ENCODE results near the gene LRRC4C.
"Not testable (repeated sequence)": the region's sequence is repeated elsewhere in the genome, so short reads cannot be mapped to it uniquely, and the experiment has no call there.

The LRRC4C gene

DNA sequence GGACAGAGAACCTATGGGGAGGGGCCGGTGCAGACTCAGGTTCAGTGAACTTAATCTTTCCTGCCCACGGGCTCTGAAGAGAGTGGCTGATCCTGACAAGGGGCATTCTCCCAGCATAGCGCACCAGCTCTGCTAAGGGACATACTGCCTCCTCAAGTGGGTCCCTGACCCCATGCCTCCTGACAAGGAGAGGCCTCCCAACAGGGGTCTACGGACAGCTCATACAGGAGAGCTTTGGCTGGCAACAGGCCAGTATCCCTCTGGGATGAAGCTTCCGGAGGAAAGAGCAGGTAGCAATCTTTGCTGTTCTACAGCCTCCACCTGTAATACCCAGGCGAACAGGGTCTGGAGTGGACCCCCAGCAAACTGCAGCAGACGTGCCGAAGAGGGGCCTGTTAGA lies 394.0 kb downstream of the LRRC4C start:
- no peak overlapping the region for H3K4me3 ChIP-seq (ENCODE audit: low read length)
- no peak for DNase-seq (ENCODE audit: low read depth, low spot score)

DNA sequence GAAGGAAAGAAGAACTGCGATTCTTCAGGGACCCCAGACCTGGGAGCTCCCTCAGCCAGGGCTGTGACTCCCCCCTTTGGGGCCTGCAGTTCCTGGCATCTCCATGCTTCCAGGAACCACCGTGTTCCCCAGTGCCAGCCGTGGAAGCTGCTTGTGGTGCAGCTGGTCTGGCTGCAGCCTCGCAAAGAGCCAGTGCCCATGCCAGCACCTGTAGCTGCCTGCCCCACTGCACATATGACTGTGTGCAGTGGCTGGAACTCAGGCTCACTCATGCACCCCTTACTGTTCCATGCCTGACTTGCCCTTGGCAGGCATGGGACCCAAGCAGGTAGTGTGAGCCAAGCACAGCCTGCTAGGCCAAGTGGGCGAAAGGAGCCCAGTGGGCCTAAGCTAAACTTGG lies 401.3 kb downstream of the LRRC4C start:
- no peak for DNase-seq (ENCODE audit: low read depth, low spot score)
- H3K4me3 ChIP-seq (ENCODE audit: low read length): no peak overlapping the region

DNA sequence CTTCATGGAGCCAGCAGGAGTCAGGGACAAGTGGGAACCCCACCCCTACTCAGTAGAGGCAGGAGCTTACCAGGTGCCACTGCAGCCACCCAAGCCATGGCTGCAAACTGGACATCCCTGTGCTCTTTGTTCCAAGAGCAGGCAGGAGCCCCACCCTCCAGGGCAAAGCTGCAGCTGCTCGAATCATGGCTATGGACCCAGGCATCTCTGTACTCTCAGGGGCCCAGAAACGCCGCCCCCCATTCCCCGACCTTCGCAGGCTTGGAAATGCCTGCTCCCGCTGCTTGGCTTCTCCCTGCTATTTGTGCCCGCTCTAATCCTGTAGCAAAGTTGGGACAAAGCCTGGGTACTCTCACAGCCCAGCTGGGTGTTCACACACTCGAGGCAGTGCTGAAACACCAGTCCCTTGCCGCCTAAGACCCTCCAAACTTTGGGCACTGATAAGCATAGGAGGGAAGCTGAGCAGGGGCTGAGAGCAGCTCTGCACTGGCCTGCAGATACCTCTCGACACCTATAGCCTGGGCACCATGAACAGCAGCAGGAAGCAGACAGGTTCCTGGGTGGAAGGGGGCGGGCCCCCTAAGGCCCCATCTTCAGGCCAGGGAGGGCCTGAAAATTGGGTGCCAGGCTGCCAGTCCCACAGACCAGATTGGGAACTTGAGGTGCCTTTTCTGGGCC lies 402.4 kb downstream of the LRRC4C start:
- H3K4me3 ChIP-seq (ENCODE audit: low read length): no peak overlapping the region
- DNase-seq (ENCODE audit: low read depth, low spot score): no peak

DNA sequence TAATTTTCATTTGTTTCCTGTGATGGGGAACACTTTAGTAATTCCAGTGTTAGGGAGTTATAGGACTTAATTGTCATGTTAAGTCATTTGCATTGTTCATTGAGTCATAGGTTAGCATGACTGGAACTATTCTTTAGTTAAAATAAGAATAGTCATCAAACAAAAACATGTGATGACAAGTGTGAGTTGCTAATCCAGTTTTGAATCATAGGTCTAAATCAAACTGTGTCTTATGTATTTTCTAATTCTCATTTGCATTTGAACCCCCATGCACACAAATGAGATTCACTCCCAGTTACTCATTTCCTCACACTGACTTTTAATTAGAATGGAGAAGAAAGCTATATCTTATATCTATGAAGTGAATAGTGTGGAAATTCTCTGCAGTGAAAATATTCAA lies 405.6 kb downstream of the LRRC4C start:
- no peak for DNase-seq (ENCODE audit: low read depth, low spot score)
- H3K4me3 ChIP-seq (ENCODE audit: low read length): no peak overlapping the region

DNA sequence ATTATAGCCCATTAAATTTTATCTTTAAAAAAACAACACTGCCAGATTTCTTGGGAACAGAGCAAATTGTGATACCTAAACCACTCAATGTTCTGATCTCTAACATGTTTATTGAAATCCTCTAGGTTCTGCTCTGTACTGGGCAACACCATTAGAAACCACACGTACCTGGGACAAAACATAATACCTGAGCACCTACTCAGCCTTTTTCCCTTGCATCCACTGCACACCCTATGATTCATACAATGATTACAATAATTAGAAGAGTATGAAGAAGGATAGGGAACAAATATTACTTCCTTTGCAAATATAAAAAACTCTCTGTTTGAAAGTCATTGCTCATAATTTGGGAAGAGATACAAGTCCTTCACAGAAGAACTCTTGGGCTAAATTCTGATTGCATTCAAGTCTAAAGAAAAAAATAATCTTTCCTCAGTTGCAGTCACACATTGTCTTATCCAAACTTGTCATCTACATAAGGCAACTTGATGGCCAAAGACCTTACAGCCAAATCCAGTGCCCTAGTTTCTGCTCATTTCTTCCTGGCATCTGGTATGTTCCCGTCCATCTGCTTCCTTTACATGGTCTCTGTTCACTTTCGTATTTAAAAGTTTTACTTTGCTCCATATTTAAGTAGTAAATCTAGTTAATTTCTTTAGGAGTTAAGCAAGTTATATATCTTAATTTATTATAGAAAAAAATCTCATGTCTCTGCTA lies 407.4 kb downstream of the LRRC4C start:
- no peak overlapping the region for H3K4me3 ChIP-seq (ENCODE audit: low read length)
- no peak for DNase-seq (ENCODE audit: low read depth, low spot score)

DNA sequence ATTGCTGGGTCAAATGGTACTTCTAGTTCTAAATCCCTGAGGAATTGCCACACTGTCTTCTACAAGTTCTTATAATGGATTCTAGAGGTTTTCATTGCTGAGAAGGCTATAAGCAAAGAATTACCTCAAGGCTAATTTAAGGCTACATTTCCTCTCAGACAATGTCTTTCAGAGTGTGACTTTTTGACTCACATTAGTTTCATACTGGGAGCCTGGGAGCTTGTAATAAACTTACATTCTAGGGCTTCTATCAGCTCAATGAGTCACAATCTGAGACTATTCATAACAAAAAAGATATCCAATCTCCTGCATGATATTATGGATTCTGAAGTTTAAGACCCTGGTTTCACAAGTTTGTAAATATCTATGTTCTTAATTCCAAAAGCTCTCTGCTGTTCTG lies 408.7 kb downstream of the LRRC4C start:
- H3K4me3 ChIP-seq (ENCODE audit: low read length): no peak overlapping the region
- no peak for DNase-seq (ENCODE audit: low read depth, low spot score)

DNA sequence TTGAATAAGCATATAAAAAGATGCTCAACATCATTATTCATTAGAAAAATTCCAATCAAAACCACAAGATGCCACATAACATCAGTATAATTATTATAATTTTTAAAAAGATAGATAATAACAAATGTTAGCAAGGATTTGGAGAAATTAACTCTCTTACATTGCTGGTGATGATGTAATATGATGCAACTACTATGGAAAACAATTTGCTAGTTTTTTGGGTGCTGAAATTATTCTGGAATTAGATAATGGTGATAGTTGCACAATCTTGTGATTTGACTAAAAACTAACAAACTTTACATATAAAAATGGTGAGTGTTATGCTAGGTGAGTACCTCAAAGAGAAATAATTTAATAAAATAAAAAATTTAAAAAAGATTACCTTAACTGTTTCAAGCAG lies 412.2 kb downstream of the LRRC4C start:
- DNase-seq (ENCODE audit: low read depth, low spot score): no peak
- no peak overlapping the region for H3K4me3 ChIP-seq (ENCODE audit: low read length)

DNA sequence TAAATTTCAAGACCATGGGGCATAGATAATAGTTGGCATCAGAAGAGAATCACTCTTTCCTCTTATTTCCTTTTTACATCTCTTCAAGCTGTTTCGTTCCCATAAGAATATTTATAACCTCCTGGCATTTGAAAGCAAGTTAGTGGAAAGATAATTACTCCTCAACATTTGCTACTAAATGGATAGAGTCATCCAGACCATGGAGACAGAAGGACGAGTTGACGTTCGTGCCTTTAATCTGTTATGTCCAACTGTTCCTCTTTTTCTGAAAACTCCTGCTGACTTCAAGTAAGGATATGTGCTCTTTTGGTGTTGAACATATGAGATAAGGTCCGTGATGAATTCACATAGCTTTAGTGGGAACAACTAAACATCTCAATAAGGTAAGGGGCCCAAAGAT lies 414.2 kb downstream of the LRRC4C start:
- no peak overlapping the region for H3K4me3 ChIP-seq (ENCODE audit: low read length)
- DNase-seq (ENCODE audit: low read depth, low spot score): no peak

DNA sequence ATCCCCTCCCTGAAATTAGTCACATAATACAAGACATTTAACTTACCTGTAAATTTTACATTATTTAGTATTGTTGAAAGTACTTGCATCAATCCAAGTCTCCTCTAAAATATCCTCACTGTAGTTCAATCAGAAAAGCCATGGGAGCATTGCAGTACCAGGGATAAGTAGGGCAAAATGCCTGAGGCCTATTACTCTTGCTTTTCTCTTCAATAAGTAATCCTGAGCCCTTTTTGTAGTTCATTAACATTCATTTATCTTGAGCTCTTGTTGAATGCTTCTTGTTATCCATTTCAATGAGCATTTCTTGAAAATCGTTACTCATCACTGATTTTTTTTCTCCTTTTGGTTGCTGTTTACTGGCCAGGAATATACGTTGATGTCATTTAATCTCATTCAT lies 414.7 kb downstream of the LRRC4C start:
- H3K4me3 ChIP-seq (ENCODE audit: low read length): no peak overlapping the region
- DNase-seq (ENCODE audit: low read depth, low spot score): no peak

DNA sequence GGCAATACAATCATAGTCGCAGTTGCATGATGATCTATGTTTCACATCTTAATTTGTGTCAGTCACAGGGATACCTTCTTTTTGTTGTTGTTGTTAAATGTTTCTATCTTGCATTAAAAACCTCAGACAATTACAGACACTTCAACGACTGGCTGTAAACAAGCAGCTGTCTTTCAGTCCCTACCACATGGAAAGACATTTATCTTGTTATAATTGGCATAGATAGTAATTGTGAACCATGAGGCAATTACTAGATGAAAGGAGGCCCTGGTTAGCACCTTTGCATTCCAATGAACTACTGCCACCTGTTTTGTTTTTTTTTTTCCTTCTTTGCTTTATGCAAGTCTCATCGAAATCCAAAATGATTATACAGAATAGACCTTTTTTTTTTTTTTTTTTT lies 416.8 kb downstream of the LRRC4C start:
- no peak for DNase-seq (ENCODE audit: low read depth, low spot score)
- H3K4me3 ChIP-seq (ENCODE audit: low read length): no peak overlapping the region

DNA sequence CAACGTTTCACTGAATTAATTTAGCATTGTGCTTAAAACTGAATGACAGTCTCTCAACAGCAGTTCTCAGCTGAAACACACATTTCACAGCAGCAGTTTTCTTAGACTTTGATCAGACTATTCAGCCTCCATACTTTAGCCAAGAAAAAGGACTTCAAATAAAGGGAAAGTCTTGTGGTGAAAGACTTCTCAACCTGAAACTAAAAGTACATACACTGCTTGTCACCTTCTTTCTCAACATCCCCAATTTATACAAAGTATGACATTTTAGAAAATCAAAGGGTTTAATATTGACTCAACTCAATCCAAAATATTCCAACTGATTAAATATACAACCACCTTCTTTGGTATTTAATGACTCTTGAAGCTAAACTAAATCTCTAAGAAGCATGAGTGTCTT lies 419.0 kb downstream of the LRRC4C start:
- no peak overlapping the region for H3K4me3 ChIP-seq (ENCODE audit: low read length)
- no peak for DNase-seq (ENCODE audit: low read depth, low spot score)

DNA sequence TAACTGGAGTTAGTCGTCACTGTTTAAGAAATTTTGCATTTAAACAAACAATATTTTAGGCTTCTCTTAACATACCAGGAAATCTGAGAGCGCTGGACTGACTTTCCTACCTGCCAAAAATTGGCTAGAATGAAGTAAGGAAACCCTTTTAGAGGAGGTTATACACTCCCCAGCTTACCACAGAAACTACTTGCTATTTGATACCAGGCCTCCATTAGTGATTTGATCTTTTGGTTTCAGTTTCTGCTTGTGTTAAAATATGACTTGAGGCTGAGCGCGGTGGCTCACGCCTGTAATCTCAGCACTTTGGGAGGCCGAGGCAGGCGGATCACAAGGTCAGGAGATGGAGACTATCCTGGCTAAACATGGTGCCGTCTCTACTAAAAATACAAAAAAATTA lies 419.9 kb downstream of the LRRC4C start:
- no peak for DNase-seq (ENCODE audit: low read depth, low spot score)
- H3K4me3 ChIP-seq (ENCODE audit: low read length): no peak overlapping the region

DNA sequence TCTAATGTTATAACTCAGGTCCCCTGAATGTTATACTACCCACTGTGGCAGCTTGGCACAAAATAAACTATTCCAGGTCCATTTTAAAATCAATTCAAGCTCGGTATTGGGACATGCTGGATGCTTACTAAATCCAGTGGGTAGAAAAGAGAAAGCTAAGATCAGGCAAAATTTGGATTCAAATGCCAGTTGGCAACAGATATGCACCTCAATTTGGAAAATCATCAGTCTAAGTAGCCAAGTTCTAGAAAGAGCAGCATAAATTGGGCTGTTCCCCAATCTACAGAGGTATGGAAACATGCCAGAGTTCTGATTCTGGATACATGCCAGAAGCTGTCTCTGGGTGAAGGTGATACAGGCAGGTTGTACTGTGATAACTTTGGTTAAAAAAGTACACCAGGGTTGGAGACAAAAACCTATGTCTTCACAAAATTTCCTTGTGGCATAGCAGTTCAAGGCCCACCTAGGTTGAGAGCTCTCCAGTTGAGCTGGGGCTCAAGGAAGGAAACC lies 427.8 kb downstream of the LRRC4C start:
- no peak overlapping the region for H3K4me3 ChIP-seq (ENCODE audit: low read length)
- no peak for DNase-seq (ENCODE audit: low read depth, low spot score)

DNA sequence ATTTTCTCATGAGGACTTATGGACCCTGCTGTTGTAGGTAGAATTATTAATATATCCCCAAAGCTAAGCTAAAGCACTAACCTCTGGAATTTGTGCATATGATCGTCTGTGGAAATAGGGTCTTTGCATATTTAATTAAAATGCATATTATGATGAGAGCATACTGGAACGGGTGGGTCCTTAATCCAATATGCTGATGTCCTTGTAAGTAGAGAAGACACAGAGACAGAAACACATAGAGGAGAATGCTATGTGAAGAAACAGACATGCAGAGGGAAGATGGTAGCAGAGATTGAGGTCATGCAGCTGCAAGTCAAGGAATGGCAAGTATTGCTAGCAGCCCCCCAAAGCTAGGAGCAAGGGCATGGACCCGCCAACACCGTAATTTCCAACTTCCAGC lies 439.2 kb downstream of the LRRC4C start:
- no peak overlapping the region for H3K4me3 ChIP-seq (ENCODE audit: low read length)
- no peak for DNase-seq (ENCODE audit: low read depth, low spot score)

DNA sequence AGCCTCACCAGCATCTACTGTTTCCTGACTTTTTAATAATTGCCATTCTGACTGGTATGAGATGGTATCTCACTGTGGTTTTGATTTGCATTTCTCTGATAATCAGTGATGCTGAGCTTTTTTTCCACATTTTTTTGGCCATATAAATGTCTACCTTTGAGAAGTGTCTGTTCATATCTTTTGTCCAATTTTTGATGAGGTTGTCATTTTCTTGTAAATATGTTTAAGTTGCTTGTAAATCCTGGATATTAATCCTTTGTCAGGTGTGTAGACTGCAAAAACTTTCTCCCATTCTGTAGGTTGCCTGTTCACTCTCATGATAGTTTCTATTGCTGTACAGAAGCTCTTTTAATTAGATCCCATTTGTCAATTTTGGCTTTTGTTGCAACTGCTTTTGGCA lies 439.8 kb downstream of the LRRC4C start:
- H3K4me3 ChIP-seq (ENCODE audit: low read length); DNase-seq (ENCODE audit: low read depth, low spot score): not testable (repeated sequence)

DNA sequence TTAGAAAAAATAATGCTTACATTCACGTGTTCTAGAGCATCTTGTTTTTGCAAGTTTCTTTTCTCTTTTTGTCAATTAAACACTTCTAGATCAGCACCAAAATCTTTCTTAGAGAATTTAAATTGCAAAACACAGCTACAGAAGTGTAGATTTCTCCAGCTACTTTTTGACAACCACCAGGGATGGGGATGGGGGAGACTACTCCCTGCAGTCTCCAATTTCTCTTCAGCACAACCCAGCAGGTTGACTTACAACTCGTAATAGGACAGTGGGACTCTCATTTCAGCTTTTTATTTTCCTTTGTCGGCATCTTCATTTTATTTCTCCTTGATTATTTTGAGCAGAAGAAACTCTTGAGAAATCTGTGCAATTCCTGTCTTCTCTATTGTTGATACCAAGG lies 441.2 kb downstream of the LRRC4C start:
- H3K4me3 ChIP-seq (ENCODE audit: low read length): no peak overlapping the region
- no peak for DNase-seq (ENCODE audit: low read depth, low spot score)

DNA sequence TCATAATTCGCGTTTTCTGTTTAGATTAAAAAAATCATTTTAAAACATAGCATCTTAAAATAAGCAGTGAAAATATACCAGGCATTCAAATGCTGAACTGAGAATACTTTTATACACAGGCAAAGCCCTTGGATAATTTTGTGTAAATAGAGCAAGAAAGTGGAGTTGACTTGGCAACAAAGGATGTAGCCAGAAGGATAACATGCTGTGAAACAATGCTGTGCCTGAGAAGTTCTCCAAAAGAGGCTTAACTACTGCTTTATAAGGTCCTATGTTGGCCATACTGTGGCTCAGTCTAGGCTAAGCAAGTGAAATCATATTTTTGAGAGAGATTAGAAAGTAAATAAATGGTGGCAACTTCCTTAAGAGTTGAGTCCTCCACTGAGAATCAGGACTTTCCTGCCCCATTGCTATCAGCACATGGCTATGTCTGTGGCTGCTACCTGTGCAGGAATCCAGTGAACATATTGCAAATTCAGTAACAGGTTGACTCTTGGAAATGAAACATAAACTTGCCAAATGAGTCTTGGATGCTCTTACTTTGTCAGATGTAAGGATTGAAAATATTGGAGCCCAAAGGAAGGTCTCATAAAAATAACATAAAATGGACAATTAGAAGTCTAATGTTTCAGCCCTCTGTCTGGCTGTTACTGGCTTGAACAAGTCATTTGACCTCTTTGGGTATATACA lies 448.9 kb downstream of the LRRC4C start:
- DNase-seq (ENCODE audit: low read depth, low spot score): no peak

DNA sequence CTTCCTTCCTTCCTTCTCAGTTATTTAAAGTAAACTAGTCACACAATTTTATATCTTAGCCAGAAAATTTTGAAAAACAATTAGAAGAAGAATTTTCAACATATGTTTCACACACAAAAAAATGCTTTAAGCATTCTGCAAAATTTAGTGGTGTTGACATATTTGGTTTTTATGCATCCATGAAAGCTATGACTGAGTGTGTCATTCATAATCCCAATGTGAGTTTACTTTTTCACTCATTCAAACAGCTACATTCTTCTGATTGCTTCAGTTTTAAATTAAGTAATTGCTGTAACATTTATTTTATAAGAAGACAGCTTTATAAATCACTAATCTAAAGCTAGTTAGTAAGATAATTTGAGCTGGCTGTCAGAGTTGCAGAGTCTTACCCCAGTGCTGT lies 453.5 kb downstream of the LRRC4C start:
- H3K4me3 ChIP-seq (ENCODE audit: low read length): no peak overlapping the region
- no peak for DNase-seq (ENCODE audit: low read depth, low spot score)

More for the DNA sequence above, 448.9 kb downstream of the LRRC4C start:
- H3K4me3 ChIP-seq (ENCODE audit: low read length): no peak overlapping the region

DNA sequence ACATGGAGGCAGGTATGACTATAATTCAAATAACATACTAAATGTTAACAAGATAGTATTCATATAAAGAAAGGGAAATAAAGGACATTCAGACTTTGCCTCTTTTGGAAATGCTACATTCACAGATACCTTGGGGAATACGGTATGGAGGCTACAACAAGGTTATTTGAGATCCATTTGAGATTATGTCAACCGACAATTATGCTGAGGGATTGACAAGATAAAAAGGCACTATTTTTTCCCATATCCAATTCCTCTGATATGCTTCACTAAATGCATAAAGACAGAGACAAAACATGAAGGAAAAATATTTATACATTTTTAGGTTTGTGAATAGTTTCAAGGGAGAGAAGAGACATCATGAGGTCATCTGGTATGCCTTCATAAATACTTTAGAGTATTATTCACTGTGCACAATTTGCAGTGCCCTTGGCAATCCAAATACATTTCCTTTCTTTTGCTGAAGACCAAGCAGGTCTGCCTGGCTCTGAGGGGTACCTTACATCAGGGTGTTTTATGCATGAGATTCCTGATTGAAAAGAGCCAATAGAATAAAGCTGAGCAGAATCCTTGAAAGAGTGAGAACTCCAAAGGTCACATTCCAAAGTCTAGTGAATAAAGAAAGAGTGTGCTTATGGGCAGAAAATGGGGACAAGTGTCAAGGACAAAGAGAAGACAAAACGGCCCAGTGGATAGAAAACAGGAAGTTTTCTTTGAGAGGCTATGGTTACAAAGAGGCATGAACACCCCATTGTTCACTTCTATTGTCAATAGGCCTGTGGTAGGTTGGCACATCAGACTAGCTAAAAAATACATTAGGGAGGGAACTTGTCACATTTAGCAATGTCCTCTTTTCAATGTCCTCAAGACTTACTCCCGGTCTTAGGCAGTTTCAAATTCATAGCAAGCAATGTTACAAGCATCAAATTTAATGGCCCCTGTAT lies 455.8 kb downstream of the LRRC4C start:
- H3K4me3 ChIP-seq (ENCODE audit: low read length): no peak overlapping the region
- DNase-seq (ENCODE audit: low read depth, low spot score): no peak

Data from Jurkat, Clone E6-1 (cell line).